Measurements from ENCODE around the gene OFD1.

OFD1 gene

GRCh38 chrX:13734278-13735172, at the start of gene OFD1, which contains the start of gene TRAPPC2:
TSS of gene OFD1 (plus strand) at chrX:13734748. CDS start at chrX:13735072, 324 bp downstream.
TSS of gene TRAPPC2 (minus strand) at chrX:13734620. CDS start at chrX:13719963, 14,657 bp downstream.
- peak; percentile 98 for DNase-seq
- in situ Hi-C loops (cut with MboI; ENCODE audit: low pct_unique_long_range_greater_than_20kb, low sequenced_read_pairs) = no loop called here

GRCh38 chrX:13685126-13685763, 49.3 kb upstream of the OFD1 start:
- in situ Hi-C loops (cut with MboI; ENCODE audit: low pct_unique_long_range_greater_than_20kb, low sequenced_read_pairs) = no loop called here
- DNase-seq = no peak

- in situ Hi-C loops (cut with MboI; ENCODE audit: low pct_unique_long_range_greater_than_20kb, low sequenced_read_pairs) = no loop called here
- no peak for DNase-seq
Observed at GRCh38 chrX:13687203-13687602, 47.3 kb upstream of the OFD1 start.

GRCh38 chrX:13688384-13688957, 46.1 kb upstream of the OFD1 start:
- DNase-seq = no peak
- in situ Hi-C loops (cut with MboI; ENCODE audit: low pct_unique_long_range_greater_than_20kb, low sequenced_read_pairs) = no loop called here

GRCh38 chrX:13688958-13689740, 45.4 kb upstream of the OFD1 start, which contains the start of gene RAB9A:
TSS of gene RAB9A (plus strand) at chrX:13689128. CDS start at chrX:13708747, 19,619 bp downstream.
- DNase-seq = peak; percentile 80

GRCh38 chrX:13689741-13690211, 44.8 kb upstream of the OFD1 start:
- DNase-seq = no peak

More at GRCh38 chrX:13688958-13689740, 45.4 kb upstream of the OFD1 start, which contains the start of gene RAB9A:
- in situ Hi-C loops (cut with MboI; ENCODE audit: low pct_unique_long_range_greater_than_20kb, low sequenced_read_pairs) = no loop called here

GRCh38 chrX:13690836-13691235, 43.7 kb upstream of the OFD1 start:
- in situ Hi-C loops (cut with MboI; ENCODE audit: low pct_unique_long_range_greater_than_20kb, low sequenced_read_pairs) = no loop called here
- DNase-seq = no peak

More at GRCh38 chrX:13689741-13690211, 44.8 kb upstream of the OFD1 start:
- in situ Hi-C loops (cut with MboI; ENCODE audit: low pct_unique_long_range_greater_than_20kb, low sequenced_read_pairs) = no loop called here

- DNase-seq = no peak
- in situ Hi-C loops (cut with MboI; ENCODE audit: low pct_unique_long_range_greater_than_20kb, low sequenced_read_pairs) = no loop called here
Observed at GRCh38 chrX:13691841-13692371, 42.6 kb upstream of the OFD1 start.

GRCh38 chrX:13692771-13693231, 41.7 kb upstream of the OFD1 start:
- in situ Hi-C loops (cut with MboI; ENCODE audit: low pct_unique_long_range_greater_than_20kb, low sequenced_read_pairs) = no loop called here
- no peak for DNase-seq

GRCh38 chrX:13693341-13693961, 41.1 kb upstream of the OFD1 start:
- in situ Hi-C loops (cut with MboI; ENCODE audit: low pct_unique_long_range_greater_than_20kb, low sequenced_read_pairs) = no loop called here
- no peak for DNase-seq

GRCh38 chrX:13694359-13694758, 40.2 kb upstream of the OFD1 start:
- DNase-seq = no peak
- in situ Hi-C loops (cut with MboI; ENCODE audit: low pct_unique_long_range_greater_than_20kb, low sequenced_read_pairs) = no loop called here

- no peak for DNase-seq
- in situ Hi-C loops (cut with MboI; ENCODE audit: low pct_unique_long_range_greater_than_20kb, low sequenced_read_pairs) = no loop called here
Observed at GRCh38 chrX:13694983-13695382, 39.6 kb upstream of the OFD1 start.

GRCh38 chrX:13695601-13696115, 38.9 kb upstream of the OFD1 start:
- in situ Hi-C loops (cut with MboI; ENCODE audit: low pct_unique_long_range_greater_than_20kb, low sequenced_read_pairs) = no loop called here
- DNase-seq = peak; percentile 83

GRCh38 chrX:13697455-13697854, 37.1 kb upstream of the OFD1 start:
- in situ Hi-C loops (cut with MboI; ENCODE audit: low pct_unique_long_range_greater_than_20kb, low sequenced_read_pairs) = no loop called here
- peak; percentile 48 for DNase-seq

GRCh38 chrX:13697976-13698375, 36.6 kb upstream of the OFD1 start:
- in situ Hi-C loops (cut with MboI; ENCODE audit: low pct_unique_long_range_greater_than_20kb, low sequenced_read_pairs) = no loop called here
- no peak for DNase-seq

- DNase-seq = no peak
- in situ Hi-C loops (cut with MboI; ENCODE audit: low pct_unique_long_range_greater_than_20kb, low sequenced_read_pairs) = no loop called here
Observed at GRCh38 chrX:13698432-13698831, 36.1 kb upstream of the OFD1 start.

- DNase-seq = no peak
- in situ Hi-C loops (cut with MboI; ENCODE audit: low pct_unique_long_range_greater_than_20kb, low sequenced_read_pairs) = no loop called here
Observed at GRCh38 chrX:13699183-13699826, 35.2 kb upstream of the OFD1 start.
